Tibial artery (tissue), 4 donors: ENCODE data around the gene SMAD7.

Experiments used
- DNase-seq, 2 donors: peaks; one replicate each; pipeline ENCODE4 v3.0.0-alpha.2; 2019
- H3K27ac ChIP-seq, 2 donors: fragments of 200-600 bp; sonication (generic) in 1 of 2; 1 replicate in 1 of 2; 2 replicates in 1 of 2; pipeline ENCODE4 v1.5.1; 2018 to 2019; ENCODE audit warnings: mild to moderate bottlenecking in 1 of 2
- H3K27me3 ChIP-seq, 2 donors: fragments of 200-600 bp; sonication (generic) in 1 of 2; one replicate each; pipeline versions ENCODE4 v1.5.1 to v1.6.0; 2016 to 2019
- H3K36me3 ChIP-seq, 3 donors: fragments of 200-600 bp; sonication (generic) in 2 of 3; one replicate each; pipeline ENCODE4 v1.5.1; 2016 to 2019; ENCODE audit warnings: mild to moderate bottlenecking in 2 of 3
- H3K4me1 ChIP-seq, 4 donors: fragments of 200-600 bp; sonication (generic) in 2 of 4; 1 replicate in 3 of 4; 2 replicates in 1 of 4; pipeline ENCODE4 v1.5.1; 2016 to 2019
- H3K4me3 ChIP-seq, 2 donors: fragments of 200-600 bp; sonication (generic) in 1 of 2; 1 replicate in 1 of 2; 2 replicates in 1 of 2; pipeline ENCODE4 v1.5.1; 2018 to 2019; ENCODE audit warnings: mild to moderate bottlenecking in 2 of 2
- H3K9me3 ChIP-seq, 3 donors: fragments of 200-600 bp; sonication (generic) in 1 of 3; one replicate each; pipeline ENCODE4 v1.5.1; 2016 to 2019
- CTCF ChIP-seq, 2 experiments: fragments of 200-600 bp in 1 of 2; fragments of 450-650 bp in 1 of 2; IDR thresholded peaks; one replicate each; pipeline ENCODE4 v1.5.1; 2017 to 2019; ENCODE audit warnings: antibody characterized with exemption in 2 of 2, mild to moderate bottlenecking in 1 of 2, moderate library complexity in 1 of 2
- intact Hi-C: fragments of 100-400 bp; cut with DNase I; formaldehyde crosslinking; loops from one replicate; pipeline ENCODE4 v1.15.0; 2023; ENCODE audit warnings: low total_unique reads

Gene SMAD7

GRCh38 chr18:48992133-48992532, 41.4 kb upstream of the SMAD7 start:
- Histone ChIP-seq H3K4me3 (no peak overlapping the region), H3K27me3 (no peaks in the 10 kb centered on the region), H3K36me3 (no peaks in the 10 kb centered on the region), H3K27ac (peak overlapping the region; percentile 74 to 82), H3K4me1 (peaks cover 5 to 92% (median 70%) of the 10 kb centered on the region in 4 donors), H3K9me3 (no peaks in the 10 kb centered on the region)
- intact Hi-C loops: no loop called here
- no peak for TF ChIP-seq CTCF (IDR thresholded peaks at IDR 0.05)
- no peak for DNase-seq

- no peaks in the 10 kb centered on the region for H3K27me3 ChIP-seq
- peak overlapping the region; percentile 76 to 82 for H3K27ac ChIP-seq
- peaks cover 5 to 92% (median 66%) of the 10 kb centered on the region in 4 donors for H3K4me1 ChIP-seq
- no peak for DNase-seq
- no peaks in the 10 kb centered on the region for H3K9me3 ChIP-seq
- no peaks in the 10 kb centered on the region for H3K36me3 ChIP-seq
- no peak overlapping the region for H3K4me3 ChIP-seq
- TF ChIP-seq CTCF (IDR thresholded peaks at IDR 0.05): no peak
- intact Hi-C loops: no loop called here
Measured at GRCh38 chr18:48991676-48992075, 40.9 kb upstream of the SMAD7 start.

- H3K27ac ChIP-seq: peak overlapping the region; percentile 76 to 82
- no peaks in the 10 kb centered on the region for H3K36me3 ChIP-seq
- no peak overlapping the region for H3K4me3 ChIP-seq
- peaks cover 5 to 92% (median 64%) of the 10 kb centered on the region in 4 donors for H3K4me1 ChIP-seq
- H3K9me3 ChIP-seq: no peaks in the 10 kb centered on the region
- DNase-seq: no peak
- no peak for TF ChIP-seq CTCF (IDR thresholded peaks at IDR 0.05)
- H3K27me3 ChIP-seq: no peaks in the 10 kb centered on the region
- intact Hi-C loops: no loop called here
Measured at GRCh38 chr18:48991319-48991660, 40.5 kb upstream of the SMAD7 start.

GRCh38 chr18:48990481-48991318, 39.9 kb upstream of the SMAD7 start:
- no peak for TF ChIP-seq CTCF (IDR thresholded peaks at IDR 0.05)
- H3K36me3 ChIP-seq: no peaks in the 10 kb centered on the region
- peaks cover 5 to 86% (median 62%) of the 10 kb centered on the region in 4 donors for H3K4me1 ChIP-seq
- intact Hi-C loops: no loop called here
- H3K27ac ChIP-seq: peak overlapping the region; percentile 76 to 82
- H3K27me3 ChIP-seq: no peaks in the 10 kb centered on the region
- peak; percentile 51 to 89 for DNase-seq
- H3K4me3 ChIP-seq: no peak overlapping the region
- no peaks in the 10 kb centered on the region for H3K9me3 ChIP-seq

GRCh38 chr18:48989304-48990303, 38.8 kb upstream of the SMAD7 start:
- H3K4me1 ChIP-seq: peaks cover 5 to 75% (median 52%) of the 10 kb centered on the region in 4 donors
- DNase-seq: no peak
- intact Hi-C loops: no loop called here

More at GRCh38 chr18:48989304-48990303, 38.8 kb upstream of the SMAD7 start:
- Histone ChIP-seq H3K4me3 (no peak overlapping the region), H3K27me3 (no peaks in the 10 kb centered on the region), H3K9me3 (no peaks in the 10 kb centered on the region), H3K27ac (peak overlapping the region; percentile 76 to 82), H3K36me3 (no peaks in the 10 kb centered on the region)
- TF ChIP-seq CTCF (IDR thresholded peaks at IDR 0.05): no peak
